Right lobe of liver (tissue), 4 donors: ENCODE data around the gene C10orf67.

Source experiments
- CTCF ChIP-seq, 4 donors: fragments of 200-600 bp in 3 of 4; fragments of 450-650 bp in 1 of 4; IDR thresholded peaks; one replicate each; pipeline versions ENCODE4 v1.5.1 to v1.8.0; 2016 to 2022; ENCODE audit warnings: antibody characterized with exemption in 4 of 4, mild to moderate bottlenecking in 2 of 4
- POLR2A ChIP-seq: fragments of 450-650 bp; IDR thresholded peaks from one replicate; pipeline ENCODE4 v1.6.1; 2017; ENCODE audit warnings: antibody characterized with exemption, mild to moderate bottlenecking
- donor health status: DM: no; HTN: no; CAD: no.
- donor health status: DM: no; HTN: no; CAD: no.
- donor health status: DM: no; HTN: yes; CAD: no.

- TF ChIP-seq CTCF (IDR thresholded peaks at IDR 0.05) (no peak), POLR2A (no peak)
These were observed 19.5 kb downstream of the C10orf67 start for GRCh38 chr10:23325132-23325531.
